COLO829 (cell line): ENCODE results near the gene BPIFB4.
"Not testable (repeated sequence)": the region's sequence is repeated elsewhere in the genome, so short reads cannot be mapped to it uniquely, and the experiment has no call there.

Experiments
- DNase-seq: peaks from one replicate; pipeline ENCODE4 v3.0.0; 2012; ENCODE audit warnings: low spot score

BPIFB4 gene

GRCh38 chr20:33119725-33120720 lies 40.6 kb downstream of the BPIFB4 start:
- no peak for DNase-seq

- no peak for DNase-seq
Measured at GRCh38 chr20:33120934-33121333, 41.5 kb downstream of the BPIFB4 start.

- not testable (repeated sequence) for DNase-seq
Measured at GRCh38 chr20:33122297-33122696, 42.9 kb downstream of the BPIFB4 start.

GRCh38 chr20:33124261-33124660 lies 44.8 kb downstream of the BPIFB4 start:
- no peak for DNase-seq

- DNase-seq, result no peak
Measured at GRCh38 chr20:33124994-33125393, 45.6 kb downstream of the BPIFB4 start.

- no peak for DNase-seq
Measured at GRCh38 chr20:33125983-33126382, 46.5 kb downstream of the BPIFB4 start.

- no peak for DNase-seq
Measured at GRCh38 chr20:33127422-33128097, 48.1 kb downstream of the BPIFB4 start.

- DNase-seq, result no peak
Measured at GRCh38 chr20:33130568-33131061, 51.2 kb downstream of the BPIFB4 start.

- DNase-seq, result no peak
Measured at GRCh38 chr20:33131949-33132473, 52.6 kb downstream of the BPIFB4 start.

- DNase-seq, result peak; percentile 48
Measured at GRCh38 chr20:33132513-33133372, 53.3 kb downstream of the BPIFB4 start.

GRCh38 chr20:33133373-33133941 lies 54.0 kb downstream of the BPIFB4 start:
- no peak for DNase-seq

GRCh38 chr20:33137195-33137594 lies 57.8 kb downstream of the BPIFB4 start:
- DNase-seq, result no peak

GRCh38 chr20:33139467-33139866 lies 60.0 kb downstream of the BPIFB4 start:
- DNase-seq, result no peak

- DNase-seq, result no peak
Measured at GRCh38 chr20:33145521-33145920, 66.1 kb downstream of the BPIFB4 start.

- no peak for DNase-seq
Measured at GRCh38 chr20:33147299-33147698, 67.9 kb downstream of the BPIFB4 start.

- no peak for DNase-seq
Measured at GRCh38 chr20:33148040-33148439, 68.6 kb downstream of the BPIFB4 start.

- no peak for DNase-seq
Measured at GRCh38 chr20:33154252-33154651, 74.8 kb downstream of the BPIFB4 start.

GRCh38 chr20:33158637-33159385 lies 79.4 kb downstream of the BPIFB4 start:
- no peak for DNase-seq

GRCh38 chr20:33159713-33160112 lies 80.3 kb downstream of the BPIFB4 start:
- no peak for DNase-seq

- no peak for DNase-seq
Measured at GRCh38 chr20:33160681-33161080, 81.2 kb downstream of the BPIFB4 start.
